Left ventricle myocardium inferior (tissue), 1 donor: ENCODE results near the gene EPHA10. TPM values are rescaled to one million over a fixed set of nuclear protein-coding genes. Genes with fewer than 3 reads are reported as not detected.
"Not testable (repeated sequence)": the region's sequence is repeated elsewhere in the genome, so short reads cannot be mapped to it uniquely, and the experiment has no call there.

Experiments
- DNase-seq: peaks from one replicate; pipeline ENCODE4 v3.0.0-alpha.2; 2020
- H3K27ac ChIP-seq: fragments of 200-600 bp; replicated peaks from 2 replicates; pipeline ENCODE4 v1.8.0; 2021
- H3K27me3 ChIP-seq: fragments of 200-600 bp; 2 replicates; pipeline ENCODE4 v1.8.0; 2021; ENCODE audit warnings: low read depth
- H3K36me3 ChIP-seq: fragments of 200-600 bp; 2 replicates; pipeline ENCODE4 v1.8.0; 2021
- H3K4me1 ChIP-seq: fragments of 200-600 bp; 2 replicates; pipeline ENCODE4 v1.8.0; 2021
- H3K4me3 ChIP-seq: fragments of 200-600 bp; 2 replicates; pipeline ENCODE4 v1.8.0; 2021; ENCODE audit warnings: mild to moderate bottlenecking, moderate library complexity
- H3K9me3 ChIP-seq: fragments of 200-600 bp; replicated peaks from 2 replicates; pipeline ENCODE4 v1.8.0; 2021
- CTCF ChIP-seq: fragments of 200-600 bp; IDR thresholded peaks from 2 replicates; pipeline ENCODE4 v1.8.0; 2021; ENCODE audit warnings: antibody characterized with exemption, mild to moderate bottlenecking, borderline replicate concordance
- intact Hi-C: fragments of 100-400 bp; cut with micrococcal nuclease; formaldehyde crosslinking; loops from one replicate; pipeline ENCODE4 v1.11.0; 2022
- total RNA-seq: library from RNA; stranded (reverse); fragmentation: NEBNext Ultra II Directional; extraction: Animal tissue kit (Norgen Biotek cat#: 25700); gene quantifications from one replicate; pipeline ENCODE4 v1.2.1, GENCODE V29; 2021
- donor health status: DM: no; HTN: yes; CAD: no; lungs with severe emphysema.

EPHA10 gene
- total RNA-seq, 1 donor from 2014 or later: 0.14 TPM

DNA sequence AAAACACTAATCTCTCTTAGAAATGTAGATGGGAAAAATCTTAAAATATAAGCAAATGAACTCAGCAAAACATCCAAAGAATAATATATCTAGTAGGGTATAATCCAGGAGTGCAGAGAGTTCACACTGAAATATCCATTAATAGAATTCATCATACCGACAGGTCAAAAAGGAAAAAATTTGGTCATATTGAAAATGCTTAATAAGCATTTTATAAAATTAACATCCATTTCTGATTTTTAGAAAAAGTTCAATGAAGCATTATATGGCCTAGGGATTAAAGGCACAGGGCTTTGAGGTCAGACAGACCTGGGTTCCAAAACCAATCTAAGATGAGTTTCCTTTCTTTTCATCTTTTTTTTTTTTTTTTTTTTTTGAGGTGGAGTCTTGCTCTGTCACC is 16.4 kb downstream of the EPHA10 start:
- TF ChIP-seq CTCF: no peak
- Histone ChIP-seq H3K27me3 (peaks cover 96% of the 10 kb centered on the region), H3K36me3 (no peaks in the 10 kb centered on the region), H3K27ac (no peak overlapping the region), H3K4me3 (no peak overlapping the region), H3K9me3 (peaks cover 15% of the 10 kb centered on the region), H3K4me1 (no peaks in the 10 kb centered on the region)
- intact Hi-C loops: no loop called here
- DNase-seq: no peak

- H3K4me1 ChIP-seq: no peaks in the 10 kb centered on the region
- H3K36me3 ChIP-seq: no peaks in the 10 kb centered on the region
- H3K9me3 ChIP-seq: peaks cover 15% of the 10 kb centered on the region
- DNase-seq: no peak
- no peak for TF ChIP-seq CTCF
- no peak overlapping the region for H3K4me3 ChIP-seq
- intact Hi-C loops: no loop called here
- peaks cover 96% of the 10 kb centered on the region for H3K27me3 ChIP-seq
- H3K27ac ChIP-seq: no peak overlapping the region
Observed at GRCh38 chr1:37746806-37747205, 18.1 kb downstream of the EPHA10 start.

- intact Hi-C loops: no loop called here
- Histone ChIP-seq H3K27ac (no peak overlapping the region), H3K27me3 (peaks cover 93% of the 10 kb centered on the region), H3K9me3 (peaks cover 5% of the 10 kb centered on the region), H3K4me3 (no peak overlapping the region), H3K36me3 (no peaks in the 10 kb centered on the region), H3K4me1 (no peaks in the 10 kb centered on the region)
- no peak for TF ChIP-seq CTCF
- DNase-seq: no peak
Observed at GRCh38 chr1:37741662-37742061, 23.3 kb downstream of the EPHA10 start.

DNA sequence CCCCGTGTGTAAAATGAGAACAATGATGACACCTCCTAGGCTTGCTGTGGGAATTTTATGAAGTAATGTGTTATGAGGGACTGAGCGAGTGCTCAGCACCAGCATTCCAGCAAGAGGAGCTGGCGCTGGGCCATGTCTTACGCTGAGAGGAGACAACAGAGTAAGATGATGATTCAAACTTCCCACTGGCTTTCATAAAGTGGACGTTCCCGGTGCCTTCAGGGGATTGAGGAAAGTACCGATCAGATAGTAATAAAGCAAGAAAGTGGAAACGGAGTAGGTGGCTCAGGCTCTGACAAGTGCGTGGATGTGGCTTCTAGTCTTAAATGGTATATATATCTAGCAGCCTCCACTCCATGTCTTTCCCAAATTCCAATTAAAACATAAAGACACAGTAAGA is 23.8 kb downstream of the EPHA10 start:
- TF ChIP-seq CTCF: no peak
- Histone ChIP-seq H3K9me3 (no peaks in the 10 kb centered on the region), H3K4me3 (no peak overlapping the region), H3K36me3 (no peaks in the 10 kb centered on the region), H3K27ac (no peak overlapping the region), H3K4me1 (no peaks in the 10 kb centered on the region), H3K27me3 (peaks cover 93% of the 10 kb centered on the region)
- intact Hi-C loops: no loop called here
- no peak for DNase-seq

- Histone ChIP-seq H3K4me3 (no peak overlapping the region), H3K27ac (no peak overlapping the region), H3K27me3 (peaks cover 95% of the 10 kb centered on the region), H3K9me3 (no peaks in the 10 kb centered on the region), H3K36me3 (no peaks in the 10 kb centered on the region), H3K4me1 (no peaks in the 10 kb centered on the region)
- intact Hi-C loops: no loop called here
- TF ChIP-seq CTCF: no peak
- no peak for DNase-seq
Observed at GRCh38 chr1:37739222-37739621, 25.7 kb downstream of the EPHA10 start.

DNA sequence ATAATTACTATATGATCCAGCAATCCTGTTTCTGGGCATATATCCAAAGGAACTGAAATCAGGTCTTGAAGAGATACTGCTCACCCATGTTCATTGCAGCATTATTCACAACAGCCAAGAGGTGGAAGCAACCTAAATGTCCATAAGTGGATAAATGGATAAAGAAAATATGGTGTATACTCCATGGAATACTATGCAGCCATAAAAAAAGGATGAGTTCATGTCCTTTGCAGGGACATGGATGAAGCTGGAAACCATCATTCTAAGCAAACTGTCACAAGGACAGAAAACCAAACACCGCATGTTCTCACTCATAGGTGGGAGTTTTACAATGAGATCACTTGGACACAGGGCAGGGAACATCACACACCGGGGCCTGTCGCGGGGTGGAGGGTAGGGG is 26.3 kb downstream of the EPHA10 start:
- H3K4me1 ChIP-seq, H3K27ac ChIP-seq, H3K9me3 ChIP-seq, intact Hi-C loops, H3K4me3 ChIP-seq, DNase-seq, H3K36me3 ChIP-seq: not testable (repeated sequence)
- peaks cover 95% of the 10 kb centered on the region for H3K27me3 ChIP-seq

GRCh38 chr1:37737975-37738374 is 26.9 kb downstream of the EPHA10 start:
- peaks cover 95% of the 10 kb centered on the region for H3K27me3 ChIP-seq
- intact Hi-C loops, DNase-seq: not testable (repeated sequence)

More at GRCh38 chr1:37737975-37738374, 26.9 kb downstream of the EPHA10 start:
- H3K4me1 ChIP-seq, H3K36me3 ChIP-seq, H3K27ac ChIP-seq, H3K9me3 ChIP-seq, H3K4me3 ChIP-seq: not testable (repeated sequence)
